ENCODE measurements around the gene ST6GAL2.

ST6GAL2 gene

DNA sequence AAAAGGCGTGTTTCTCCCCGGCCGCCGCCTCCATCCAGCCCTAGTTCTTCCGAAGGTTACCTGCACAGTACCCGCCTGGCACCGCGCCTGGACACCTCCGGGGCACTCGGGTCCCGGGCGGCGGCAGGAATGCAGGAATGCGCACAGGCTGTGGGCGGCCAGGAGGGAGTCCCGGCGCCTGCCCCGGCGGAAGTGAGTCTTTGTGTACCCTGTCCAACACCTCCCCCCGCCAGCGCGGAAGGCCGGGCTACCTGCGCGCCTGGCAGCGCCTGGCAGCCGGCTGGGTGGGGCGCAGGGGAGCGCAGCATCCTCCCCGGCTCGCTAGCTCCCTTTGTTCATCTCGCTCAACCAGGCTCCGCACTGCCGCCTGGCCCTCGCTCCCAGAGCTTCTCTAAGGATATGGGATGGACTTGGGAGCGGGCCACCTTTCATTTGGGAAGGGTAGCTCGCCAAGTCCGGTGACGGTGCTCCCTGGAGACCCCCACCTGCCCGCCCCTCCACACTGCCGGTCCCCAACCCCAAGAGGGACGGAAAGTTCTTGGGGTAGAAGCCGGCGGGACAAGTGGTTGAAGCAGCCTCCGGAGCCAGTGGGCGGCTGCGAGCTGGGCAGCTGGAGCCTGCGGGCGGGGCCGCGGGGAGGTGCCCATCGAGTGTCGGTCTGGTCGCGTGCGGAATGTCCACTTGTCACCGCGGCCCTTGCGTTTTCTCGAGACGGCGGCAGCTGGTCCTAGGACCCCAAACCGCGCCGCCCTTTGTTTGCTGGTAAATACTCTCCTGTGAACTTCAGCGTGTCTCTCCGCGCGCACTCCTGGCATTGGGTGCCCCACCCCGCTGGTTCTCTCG is 1.2 kb upstream of the ST6GAL2 start:
- Histone ChIP-seq H3K27me3 (replicated peaks) (no peaks in the 10 kb centered on the region), H3K4me3 (ENCODE audit: low read depth, low read length) (peak overlapping the region; percentile 88), H3K27ac (peak overlapping the region; percentile 60), H3K36me3 (replicated peaks) (no peaks in the 10 kb centered on the region)
- TF ChIP-seq, protein P1, sequence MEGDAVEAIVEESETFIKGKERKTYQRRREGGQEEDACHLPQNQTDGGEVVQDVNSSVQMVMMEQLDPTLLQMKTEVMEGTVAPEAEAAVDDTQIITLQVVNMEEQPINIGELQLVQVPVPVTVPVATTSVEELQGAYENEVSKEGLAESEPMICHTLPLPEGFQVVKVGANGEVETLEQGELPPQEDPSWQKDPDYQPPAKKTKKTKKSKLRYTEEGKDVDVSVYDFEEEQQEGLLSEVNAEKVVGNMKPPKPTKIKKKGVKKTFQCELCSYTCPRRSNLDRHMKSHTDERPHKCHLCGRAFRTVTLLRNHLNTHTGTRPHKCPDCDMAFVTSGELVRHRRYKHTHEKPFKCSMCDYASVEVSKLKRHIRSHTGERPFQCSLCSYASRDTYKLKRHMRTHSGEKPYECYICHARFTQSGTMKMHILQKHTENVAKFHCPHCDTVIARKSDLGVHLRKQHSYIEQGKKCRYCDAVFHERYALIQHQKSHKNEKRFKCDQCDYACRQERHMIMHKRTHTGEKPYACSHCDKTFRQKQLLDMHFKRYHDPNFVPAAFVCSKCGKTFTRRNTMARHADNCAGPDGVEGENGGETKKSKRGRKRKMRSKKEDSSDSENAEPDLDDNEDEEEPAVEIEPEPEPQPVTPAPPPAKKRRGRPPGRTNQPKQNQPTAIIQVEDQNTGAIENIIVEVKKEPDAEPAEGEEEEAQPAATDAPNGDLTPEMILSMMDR (IDR thresholded peaks at IDR 0.05; ENCODE audit: low read depth, low read length, missing control alignments): peak; percentile 33
- DNase-seq: peak; percentile 20
- in situ Hi-C loops (cut with HindIII; ENCODE audit: low pct_ligation_motif_present, low sequenced_read_pairs): no loop called here

DNA sequence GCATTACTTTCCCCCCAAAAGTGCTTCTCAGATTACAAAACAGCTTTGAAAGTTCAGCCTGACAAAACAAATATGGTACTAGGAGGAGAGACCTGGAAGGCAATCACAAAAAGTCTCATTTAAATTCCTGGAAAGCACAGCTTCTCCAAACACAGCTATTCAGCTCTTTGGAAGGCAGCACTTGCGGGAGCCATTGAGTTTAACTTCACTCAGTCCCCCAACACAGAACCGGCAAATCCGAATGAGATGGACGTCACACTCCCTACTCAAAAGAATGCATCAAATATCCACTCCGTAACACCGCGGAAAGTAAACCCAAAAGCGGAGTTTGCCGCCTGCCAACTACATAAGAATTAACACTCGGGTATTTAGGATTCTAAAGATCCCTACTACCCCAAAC is 638 bp downstream of the ST6GAL2 start:
- Histone ChIP-seq H3K36me3 (replicated peaks) (no peaks in the 10 kb centered on the region), H3K27me3 (replicated peaks) (no peaks in the 10 kb centered on the region), H3K27ac (peak overlapping the region; percentile 60), H3K4me3 (ENCODE audit: low read depth, low read length) (peak overlapping the region; percentile 88)
- in situ Hi-C loops (cut with HindIII; ENCODE audit: low pct_ligation_motif_present, low sequenced_read_pairs): no loop called here
- TF ChIP-seq, protein P1 (IDR thresholded peaks at IDR 0.05; ENCODE audit: low read depth, low read length, missing control alignments): no peak
- peak; percentile 59 for DNase-seq

DNA sequence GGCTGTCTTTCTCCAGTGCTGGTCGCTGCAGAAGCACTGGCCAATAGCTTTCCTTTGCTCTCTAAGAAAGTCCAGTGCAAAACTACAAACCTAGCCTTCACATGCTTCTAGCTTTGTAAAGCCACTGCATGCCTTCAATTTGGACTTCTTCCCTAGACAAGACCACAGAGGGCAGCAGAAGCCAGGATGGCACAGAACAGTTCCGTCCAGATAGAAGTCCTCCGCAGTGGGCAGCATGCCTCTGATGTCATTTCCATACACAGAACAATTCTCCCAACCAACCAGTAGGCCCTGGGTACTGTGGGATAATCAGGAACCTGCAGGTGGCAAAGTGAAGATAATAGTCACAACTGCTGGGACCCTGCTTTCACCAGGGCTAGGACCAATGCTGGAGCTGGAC is 3.3 kb downstream of the ST6GAL2 start:
- in situ Hi-C loops (cut with HindIII; ENCODE audit: low pct_ligation_motif_present, low sequenced_read_pairs): no loop called here
- no peaks in the 10 kb centered on the region for H3K27me3 ChIP-seq (replicated peaks)

DNA sequence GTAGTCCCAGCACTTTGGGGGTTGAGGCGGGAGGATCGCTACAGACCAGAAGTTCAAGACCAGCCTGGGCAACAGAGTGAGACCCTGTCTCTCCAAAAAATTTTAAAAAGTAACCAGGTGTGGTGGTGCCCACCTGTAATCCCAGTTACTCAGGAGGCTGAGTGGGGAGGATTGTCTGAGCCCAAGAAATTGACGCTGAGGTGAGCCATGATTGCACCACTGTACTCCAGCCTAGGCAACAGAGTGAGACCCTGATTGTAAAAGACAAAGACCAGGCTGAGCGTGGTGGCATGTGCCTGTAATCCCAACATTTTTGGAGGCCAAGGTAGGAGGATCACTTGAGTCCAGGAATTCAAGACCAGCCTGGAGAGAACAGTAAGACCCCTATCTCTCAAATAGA is 7.8 kb downstream of the ST6GAL2 start:
- DNase-seq: no peak
- TF ChIP-seq, protein P1 (IDR thresholded peaks at IDR 0.05; ENCODE audit: low read depth, low read length, missing control alignments): no peak
- no peak overlapping the region for H3K4me3 ChIP-seq (ENCODE audit: low read depth, low read length)
- H3K36me3 ChIP-seq (replicated peaks): no peaks in the 10 kb centered on the region
- H3K27me3 ChIP-seq (replicated peaks): no peaks in the 10 kb centered on the region
- in situ Hi-C loops (cut with HindIII; ENCODE audit: low pct_ligation_motif_present, low sequenced_read_pairs): no loop called here
- no peak overlapping the region for H3K27ac ChIP-seq

More for the DNA sequence above, 3.3 kb downstream of the ST6GAL2 start:
- Histone ChIP-seq H3K36me3 (replicated peaks) (no peaks in the 10 kb centered on the region), H3K27ac (no peak overlapping the region), H3K4me3 (ENCODE audit: low read depth, low read length) (peak overlapping the region; percentile 5)
- DNase-seq: no peak
- TF ChIP-seq, protein P1 (IDR thresholded peaks at IDR 0.05; ENCODE audit: low read depth, low read length, missing control alignments): peak; percentile 43

DNA sequence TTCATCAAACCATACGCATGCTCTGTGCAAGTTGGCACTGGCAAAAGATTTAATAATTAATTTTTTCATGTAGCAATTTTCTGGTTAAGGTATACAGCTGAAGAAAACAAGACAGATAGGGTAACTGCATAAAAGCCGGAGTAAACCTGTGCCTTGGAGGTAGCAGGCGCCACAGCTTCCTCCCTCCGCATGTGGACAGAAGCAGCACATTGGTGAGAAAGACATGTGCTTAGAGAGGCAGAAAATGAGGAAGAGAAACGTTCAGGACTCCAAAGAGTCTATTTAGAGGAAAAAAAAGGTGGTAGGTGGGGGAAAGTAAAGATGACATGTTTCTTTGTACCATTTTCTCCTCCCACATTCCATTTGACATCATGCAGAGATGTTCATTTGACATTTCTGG is 9.3 kb downstream of the ST6GAL2 start:
- no peak overlapping the region for H3K4me3 ChIP-seq (ENCODE audit: low read depth, low read length)
- H3K27ac ChIP-seq: no peak overlapping the region
- no peaks in the 10 kb centered on the region for H3K27me3 ChIP-seq (replicated peaks)
- in situ Hi-C loops (cut with HindIII; ENCODE audit: low pct_ligation_motif_present, low sequenced_read_pairs): no loop called here
- no peaks in the 10 kb centered on the region for H3K36me3 ChIP-seq (replicated peaks)
- no peak for DNase-seq
- TF ChIP-seq, protein P1 (IDR thresholded peaks at IDR 0.05; ENCODE audit: low read depth, low read length, missing control alignments): no peak

Data from brain microvascular endothelial cell (primary cell).